Ammon's horn (tissue), 1 donor: ENCODE data around the gene ZNF284.
A peak's percentile ranks its signal among the peaks of the same experiment; 100 is the strongest.

Experiments used
- DNase-seq: peaks from one replicate; pipeline ENCODE4 v3.0.0-alpha.2; 2016; ENCODE audit warnings: low spot score

Gene ZNF284

DNA sequence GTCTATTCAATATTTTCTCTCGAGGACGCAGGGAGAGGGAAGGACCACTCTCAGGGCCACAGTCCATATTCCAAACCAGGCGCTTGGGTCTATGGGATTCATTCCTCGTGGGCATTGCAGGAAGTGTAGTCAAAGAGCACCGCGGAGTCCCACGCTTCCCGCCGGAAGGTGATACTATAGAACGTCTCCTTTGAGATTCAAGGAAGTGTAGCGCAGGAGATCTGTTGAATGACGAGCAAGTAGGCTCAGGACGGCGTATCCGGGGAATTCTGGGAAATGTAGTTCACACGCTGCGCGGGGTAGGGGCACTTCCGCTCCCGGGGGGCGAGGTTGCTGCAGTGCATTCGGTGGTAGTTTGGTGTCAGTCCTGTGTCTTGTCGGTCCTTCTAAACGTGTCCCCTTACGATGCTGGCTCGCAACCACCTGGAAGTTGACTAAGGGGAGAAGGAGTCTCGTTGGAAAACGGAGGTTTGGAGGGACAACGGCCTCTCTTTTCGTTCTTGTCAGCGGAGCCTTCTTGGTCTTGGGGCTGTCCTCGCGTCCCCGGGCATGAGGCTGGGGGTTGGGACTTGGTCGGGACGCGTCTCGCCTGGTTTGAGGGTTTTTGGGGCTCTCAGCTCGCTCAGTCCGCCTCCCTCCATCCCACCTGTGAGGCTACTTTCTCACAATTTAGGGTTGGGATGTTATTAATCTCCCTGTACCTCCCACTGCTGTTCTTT, at the start of gene ZNF284:
Gene ZNF284, plus strand, starts transcription at position 336 of the 719 bp plus-strand sequence. CDS start 4,231 bp downstream, outside the sequence.
- peak; percentile 96 for DNase-seq

DNA sequence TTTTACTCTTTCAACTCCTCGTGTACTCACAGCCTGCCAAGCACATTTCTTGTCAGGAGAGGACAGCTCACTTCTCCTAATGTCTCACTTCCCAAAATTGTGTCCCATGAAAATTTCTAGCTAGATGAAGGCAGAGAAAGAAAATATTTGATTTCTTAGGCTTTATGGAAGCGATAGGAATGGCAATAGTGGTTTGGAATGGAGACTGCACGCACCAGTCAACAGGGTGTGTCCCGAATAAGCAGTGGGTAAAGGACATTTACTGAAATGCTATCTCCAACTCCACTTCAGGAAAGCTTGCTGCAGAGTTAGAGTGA, 47.1 kb upstream of the ZNF284 start:
- no peak for DNase-seq

- peak; percentile 92 for DNase-seq
Measured at GRCh38 chr19:44025217-44025936, 46.6 kb upstream of the ZNF284 start, which contains the start of gene ZNF222. Gene ZNF222, plus strand, starts transcription at chr19:44025379. Its CDS starts 58 bp downstream, at chr19:44025437.

DNA sequence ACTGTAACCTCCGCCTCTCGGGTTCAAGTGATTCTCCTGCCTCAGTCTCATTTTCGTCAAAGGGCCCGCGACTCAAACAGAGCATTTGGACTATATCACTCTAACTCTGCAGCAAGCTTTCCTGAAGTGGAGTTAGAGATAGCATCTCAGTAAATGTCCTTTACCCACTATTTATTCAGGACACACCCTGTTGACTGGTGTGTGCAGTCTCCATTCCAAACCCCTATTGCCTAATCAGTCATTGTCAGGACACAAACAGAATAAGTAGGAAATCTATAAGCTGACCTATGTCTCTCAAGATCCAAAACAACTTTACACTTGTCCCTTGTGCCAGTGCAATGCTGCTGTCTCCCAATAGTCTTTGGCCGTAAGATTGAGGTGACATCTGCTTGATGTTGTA, 45.3 kb upstream of the ZNF284 start:
- DNase-seq = no peak

DNA sequence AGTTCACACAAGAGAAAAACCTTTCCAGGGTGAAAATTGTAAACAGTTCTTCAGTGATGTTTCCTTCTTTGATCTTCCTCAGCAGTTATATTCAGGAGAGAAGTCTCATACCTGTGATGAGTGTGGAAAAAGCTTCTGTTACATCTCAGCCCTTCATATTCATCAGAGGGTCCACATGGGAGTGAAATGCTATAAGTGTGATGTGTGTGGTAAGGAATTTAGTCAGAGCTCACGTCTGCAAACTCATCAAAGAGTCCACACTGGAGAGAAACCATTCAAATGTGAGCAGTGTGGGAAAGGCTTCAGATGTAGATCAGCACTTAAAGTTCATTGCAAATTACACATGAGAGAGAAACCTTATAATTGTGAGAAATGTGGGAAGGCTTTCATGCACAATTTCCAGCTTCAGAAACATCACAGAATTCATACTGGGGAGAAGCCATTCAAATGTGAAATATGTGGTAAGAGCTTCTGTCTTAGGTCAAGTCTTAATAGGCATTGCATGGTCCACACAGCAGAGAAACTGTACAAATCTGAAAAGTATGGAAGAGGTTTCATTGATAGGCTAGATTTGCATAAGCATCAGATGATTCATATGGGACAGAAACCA, 39.9 kb upstream of the ZNF284 start:
- no peak for DNase-seq

DNA sequence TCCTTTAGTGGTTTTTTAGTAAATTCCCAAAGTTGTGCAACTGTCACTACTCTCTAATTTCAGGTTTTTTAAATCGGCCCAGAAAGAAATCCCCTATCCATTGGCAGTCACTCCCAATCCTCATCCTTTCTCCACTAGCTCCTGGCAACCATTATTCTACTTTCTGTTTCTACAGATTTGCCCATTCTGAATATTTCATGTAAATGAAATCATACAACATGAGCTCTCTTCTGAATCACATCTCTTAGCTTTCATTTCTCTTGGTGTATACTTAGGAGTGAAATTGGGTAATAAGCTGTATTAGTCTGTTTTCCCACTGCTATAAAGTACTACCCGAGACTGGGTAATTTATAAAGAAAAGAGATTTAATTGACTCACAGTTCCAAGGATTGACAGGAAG, 29.8 kb upstream of the ZNF284 start:
- no peak for DNase-seq

- peak; percentile 34 for DNase-seq
Measured at GRCh38 chr19:44050740-44051649, 21.0 kb upstream of the ZNF284 start.

- peak; percentile 97 for DNase-seq
Measured at GRCh38 chr19:44051650-44052402, 20.1 kb upstream of the ZNF284 start, which contains the start of gene ZNF223. Gene ZNF223, plus strand, starts transcription at chr19:44052036. Its CDS starts 3,141 bp downstream, at chr19:44055177.

GRCh38 chr19:44055870-44056269, 16.1 kb upstream of the ZNF284 start:
- DNase-seq = no peak

GRCh38 chr19:44059229-44059628, 12.7 kb upstream of the ZNF284 start:
- DNase-seq = no peak

DNA sequence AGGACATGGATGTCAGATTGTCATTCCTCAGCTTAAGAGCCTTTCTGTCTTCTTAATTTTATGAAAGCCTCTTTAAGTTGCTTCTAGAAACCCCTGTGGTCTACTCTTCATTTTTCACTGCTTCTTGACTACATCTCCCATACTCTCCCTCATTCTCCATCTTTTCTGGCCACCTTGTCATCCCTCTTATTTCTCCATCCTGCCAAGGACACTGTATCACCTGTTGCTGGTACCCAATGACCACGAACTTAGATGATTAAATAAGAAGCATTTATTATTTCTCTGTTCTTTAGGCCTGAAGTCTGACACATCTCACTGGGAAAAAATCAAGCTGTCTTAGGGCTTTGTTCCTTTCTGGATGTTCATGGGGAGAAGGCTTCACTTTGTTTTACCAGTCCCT, 10.9 kb upstream of the ZNF284 start:
- DNase-seq = no peak

GRCh38 chr19:44066305-44066704, 5.7 kb upstream of the ZNF284 start:
- DNase-seq = no peak

- DNase-seq = no peak
Measured at GRCh38 chr19:44069415-44069814, 2.5 kb upstream of the ZNF284 start.

DNA sequence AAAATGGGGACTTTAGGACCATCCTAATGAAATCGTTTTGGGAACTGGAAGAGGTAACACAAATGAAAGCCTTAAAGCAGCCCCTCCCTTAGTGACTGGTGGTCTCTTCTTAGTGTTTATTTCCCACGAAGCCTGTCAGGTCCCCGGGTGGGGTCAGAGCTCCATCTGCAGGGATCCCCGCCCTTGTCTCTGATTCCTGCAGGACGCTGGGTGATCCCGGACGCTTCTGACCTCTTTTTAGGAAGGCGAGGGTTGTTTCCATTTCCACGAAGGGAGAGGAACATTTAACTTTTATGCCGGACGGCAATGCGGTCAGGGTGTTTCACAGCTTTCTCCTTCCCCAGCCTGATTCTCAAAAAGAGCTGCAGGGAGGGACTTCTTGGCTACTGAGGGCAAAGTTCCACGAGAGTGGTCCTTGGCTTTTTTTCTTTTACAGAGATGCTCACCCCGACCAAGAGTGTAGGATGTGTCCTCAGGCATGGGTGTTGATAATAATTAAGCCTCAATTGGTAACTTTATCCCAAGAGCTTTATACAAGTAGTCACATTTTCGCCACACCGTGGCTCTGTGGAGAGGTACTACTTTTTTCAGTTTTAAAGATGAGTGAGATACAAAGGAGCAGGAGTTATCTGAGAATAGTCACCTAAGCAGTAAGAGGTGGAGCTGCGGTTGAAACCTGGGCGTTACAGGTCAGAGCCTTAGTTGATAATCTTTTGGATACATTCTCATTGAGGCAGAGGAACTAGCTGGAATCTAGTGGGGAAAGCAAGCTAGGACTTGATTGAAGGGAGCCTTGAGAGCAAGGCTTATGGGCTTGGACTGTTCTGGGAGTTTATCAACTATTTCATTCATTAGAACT, 813 bp downstream of the ZNF284 start:
- DNase-seq = no peak

DNA sequence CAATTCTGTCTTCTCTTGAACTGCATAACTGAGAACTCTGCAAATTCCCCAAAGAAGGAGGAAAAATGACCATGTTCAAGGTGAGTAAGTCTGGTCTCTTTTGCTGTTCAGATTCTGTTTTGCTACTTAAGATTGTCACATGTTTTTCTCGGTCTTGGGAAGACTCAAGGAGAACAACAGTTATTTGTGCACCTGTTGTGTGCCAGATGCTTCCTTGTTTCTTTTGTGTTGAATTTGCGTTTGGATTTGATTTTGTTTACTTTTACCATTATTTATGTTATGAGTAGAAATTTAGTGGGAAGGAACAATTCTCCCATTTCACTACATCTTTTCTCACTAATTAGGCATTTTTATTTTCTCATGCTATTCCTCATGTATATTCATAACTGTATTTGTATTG, 4.4 kb downstream of the ZNF284 start:
- no peak for DNase-seq

- DNase-seq = no peak
Measured at GRCh38 chr19:44092108-44092507, 20.1 kb downstream of the ZNF284 start.

DNA sequence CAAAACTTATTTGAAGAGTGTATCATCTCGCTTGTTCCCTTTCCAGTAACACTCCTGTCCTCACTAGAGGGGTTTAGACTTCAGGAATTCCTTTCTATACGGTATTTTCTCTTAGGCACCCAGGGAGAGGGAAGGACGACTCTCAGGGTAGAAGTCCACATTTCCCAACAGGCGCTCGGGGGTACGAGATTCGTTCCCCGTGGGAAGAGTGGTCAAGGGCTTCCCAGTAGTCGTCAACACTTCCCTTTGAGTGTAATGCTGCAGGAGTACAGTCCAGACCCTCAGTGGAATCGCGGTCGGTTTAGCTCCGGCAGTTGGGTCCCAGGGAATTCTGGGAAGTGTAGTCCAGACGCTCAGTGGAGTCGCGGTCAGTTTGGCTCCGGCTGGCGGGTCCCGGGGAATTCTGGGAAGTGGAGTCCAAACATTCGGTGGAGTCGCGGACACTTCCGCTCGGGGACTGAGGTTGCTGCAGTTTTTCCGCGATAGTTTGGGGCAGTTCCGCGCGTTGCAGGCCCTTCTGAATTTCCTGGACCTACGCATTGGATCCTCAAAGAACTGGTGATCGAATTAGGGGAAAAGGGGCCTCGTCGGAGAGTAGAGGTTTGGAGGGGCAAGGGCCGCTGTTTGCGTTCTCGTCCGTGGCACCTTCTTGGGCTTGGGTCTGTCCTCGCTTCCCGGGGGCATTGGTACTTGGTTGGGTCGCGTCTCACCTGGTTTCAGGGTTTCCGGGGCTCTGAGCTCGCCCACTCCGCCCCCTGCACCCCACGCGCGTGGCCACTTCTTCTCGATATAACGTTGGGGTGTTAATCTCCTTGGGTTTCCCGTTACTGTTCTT, 22.2 kb downstream of the ZNF284 start, which contains the start of gene ZNF224:
Gene ZNF224, plus strand, starts transcription at position 431 of the 835 bp plus-strand sequence. CDS start 3,513 bp downstream, outside the sequence.
- peak; percentile 95 for DNase-seq

DNA sequence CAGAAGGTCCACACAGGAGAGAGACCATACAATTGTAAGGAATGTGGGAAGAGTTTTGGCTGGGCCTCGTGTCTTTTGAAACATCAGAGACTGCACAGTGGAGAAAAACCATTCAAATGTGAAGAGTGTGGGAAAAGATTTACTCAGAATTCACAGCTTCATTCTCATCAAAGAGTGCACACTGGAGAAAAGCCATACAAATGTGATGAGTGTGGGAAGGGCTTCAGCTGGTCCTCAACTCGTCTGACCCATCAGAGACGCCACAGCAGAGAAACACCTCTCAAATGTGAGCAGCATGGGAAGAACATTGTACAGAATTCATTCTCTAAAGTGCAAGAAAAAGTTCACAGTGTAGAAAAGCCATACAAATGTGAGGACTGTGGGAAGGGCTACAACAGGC, 35.8 kb downstream of the ZNF284 start:
- DNase-seq = no peak

DNA sequence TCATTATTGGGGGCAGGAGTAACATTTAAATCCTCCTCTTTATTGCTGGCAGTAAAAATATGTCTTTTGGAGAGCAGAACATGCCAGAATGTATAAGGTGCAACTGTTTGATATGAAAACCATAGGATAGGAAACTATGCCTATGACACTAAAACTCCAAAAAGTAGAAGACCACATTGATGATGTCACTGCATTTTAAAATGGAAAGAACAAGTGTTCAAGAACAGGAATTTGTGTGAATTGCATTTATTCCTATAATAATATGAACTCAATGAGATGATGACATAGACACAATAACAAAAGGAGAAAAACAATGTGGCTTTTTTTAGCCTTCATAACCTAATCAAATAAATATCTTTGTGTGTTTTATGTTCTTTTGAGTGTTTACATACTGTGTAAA, 37.5 kb downstream of the ZNF284 start:
- DNase-seq = no peak
